SJCRH30 (cell line): ENCODE data around the gene FMO1. TPM values are rescaled to one million over a fixed set of nuclear protein-coding genes. Genes with fewer than 3 reads are reported as not detected.
A peak's percentile ranks its signal among the peaks of the same experiment; 100 is the strongest.

Source experiments
- DNase-seq, 2 experiments: peaks; one replicate each; pipeline ENCODE4 v3.0.0-alpha.2; 2015 to 2020
- H3K27ac ChIP-seq: fragments of 250-450 bp; sonication (Bioruptor Pico); 2 replicates; pipeline ENCODE4 v1.5.1; 2020; ENCODE audit warnings: mild to moderate bottlenecking, moderate library complexity
- H3K27me3 ChIP-seq: fragments of 250-450 bp; sonication (Bioruptor Pico); 2 replicates; pipeline ENCODE4 v1.5.1; 2020; ENCODE audit warnings: mild to moderate bottlenecking, moderate library complexity
- H3K36me3 ChIP-seq: fragments of 250-450 bp; sonication (Bioruptor Pico); 2 replicates; pipeline ENCODE4 v1.5.1; 2020; ENCODE audit warnings: mild to moderate bottlenecking, moderate library complexity
- H3K4me1 ChIP-seq: fragments of 250-450 bp; sonication (Bioruptor Pico); 2 replicates; pipeline ENCODE4 v1.5.1; 2020; ENCODE audit warnings: mild to moderate bottlenecking, moderate library complexity
- H3K4me3 ChIP-seq: fragments of 250-450 bp; sonication (Bioruptor Pico); 2 replicates; pipeline ENCODE4 v1.5.1; 2020; ENCODE audit warnings: mild to moderate bottlenecking, moderate library complexity
- H3K9me3 ChIP-seq: fragments of 250-450 bp; sonication (Bioruptor Pico); replicated peaks from 2 replicates; pipeline ENCODE4 v1.5.1; 2020; ENCODE audit warnings: mild to moderate bottlenecking, moderate library complexity
- total RNA-seq: library from RNA; depleted of rRNA; stranded (reverse); fragments of >200 nt; shearing (Covaris generic); gene quantifications from 2 replicates; pipeline ENCODE4 v1.2.3, GENCODE V29; 2014; rRNA removed

The FMO1 gene
- not detected in 2 replicates for total RNA-seq

DNA sequence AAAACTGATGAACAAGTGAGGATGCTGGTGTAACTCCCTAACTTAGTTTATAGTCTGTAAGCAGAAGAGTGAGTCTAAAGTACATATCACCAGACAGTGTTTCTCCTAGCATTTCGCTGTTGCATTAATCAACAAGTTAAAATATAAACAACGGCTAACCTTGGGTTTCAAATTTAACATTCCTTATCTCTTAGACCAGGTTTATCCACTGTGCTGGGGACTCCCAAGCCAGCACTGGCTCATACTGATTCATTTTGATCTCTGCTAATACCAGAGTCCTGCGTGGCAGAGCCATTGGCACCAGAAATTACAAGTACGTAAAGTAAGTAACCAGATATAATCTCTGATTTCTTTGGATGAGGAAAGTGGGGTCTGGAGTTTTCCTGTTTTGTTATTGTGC is at the start of gene FMO1:
Gene FMO1, plus strand, starts transcription at position 193 of the 400 bp plus-strand sequence. CDS start 9,594 bp downstream, outside the sequence.
- Histone ChIP-seq H3K4me1 (peaks cover 9% of the 10 kb centered on the region), H3K27me3 (no peaks in the 10 kb centered on the region)
- no peak for DNase-seq

GRCh38 chr1:171204296-171204695 is 44.0 kb upstream of the FMO1 start:
- Histone ChIP-seq H3K4me3 (no peak overlapping the region), H3K36me3 (no peaks in the 10 kb centered on the region), H3K9me3 (no peaks in the 10 kb centered on the region), H3K27me3 (no peaks in the 10 kb centered on the region), H3K27ac (no peak overlapping the region), H3K4me1 (no peaks in the 10 kb centered on the region)
- no peak for DNase-seq

More for the DNA sequence above, at the start of gene FMO1:
- no peaks in the 10 kb centered on the region for H3K36me3 ChIP-seq
- H3K4me3 ChIP-seq, result no peak within 1 kb of the TSS
- H3K9me3 ChIP-seq, result no peaks in the 10 kb centered on the region
- no peak within 1 kb of the TSS for H3K27ac ChIP-seq

GRCh38 chr1:171206204-171206977 is 41.9 kb upstream of the FMO1 start:
- DNase-seq, result no peak
- H3K4me1 ChIP-seq, result no peaks in the 10 kb centered on the region
- no peaks in the 10 kb centered on the region for H3K9me3 ChIP-seq
- no peak overlapping the region for H3K4me3 ChIP-seq
- no peak overlapping the region for H3K27ac ChIP-seq
- no peaks in the 10 kb centered on the region for H3K27me3 ChIP-seq
- no peaks in the 10 kb centered on the region for H3K36me3 ChIP-seq

DNA sequence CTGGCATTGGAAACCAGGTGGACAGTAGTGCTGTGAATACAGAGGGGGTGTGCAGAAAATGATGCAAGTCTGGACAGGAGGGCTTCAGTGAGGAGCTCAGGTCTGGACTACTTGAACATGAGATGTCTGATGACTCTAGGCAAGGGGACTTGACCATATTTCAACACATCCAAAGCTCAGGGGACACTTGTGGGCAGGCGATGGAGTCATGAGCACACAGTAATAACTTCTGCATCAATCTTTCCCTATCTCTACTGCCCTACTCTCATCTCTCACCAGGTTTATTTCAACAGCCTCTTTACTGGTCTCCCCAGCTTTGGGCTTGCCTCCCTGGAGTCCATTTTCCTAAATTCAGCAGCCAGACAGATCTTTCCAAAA is 41.3 kb upstream of the FMO1 start:
- Histone ChIP-seq H3K4me3 (no peak overlapping the region), H3K36me3 (no peaks in the 10 kb centered on the region)
- DNase-seq, result no peak

DNA sequence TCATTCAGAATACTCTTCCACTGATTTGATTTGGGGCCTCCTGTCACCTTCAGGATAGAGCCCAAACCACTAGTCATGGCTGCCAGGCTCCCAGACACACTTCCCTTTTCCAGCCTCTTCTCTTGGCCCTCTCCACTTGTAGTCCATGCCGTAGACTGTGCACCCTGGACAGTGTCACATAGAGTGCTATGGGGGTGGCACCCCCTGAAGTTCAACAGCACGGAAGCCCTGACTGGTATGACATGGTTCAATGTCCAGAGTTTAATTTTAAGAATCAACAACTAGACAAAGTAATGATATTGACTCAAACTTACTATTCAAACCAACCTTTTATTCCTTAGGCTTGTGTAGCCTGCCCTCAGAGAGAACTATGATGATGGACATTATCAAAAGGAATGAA is 40.9 kb upstream of the FMO1 start:
- no peak for DNase-seq
- no peaks in the 10 kb centered on the region for H3K36me3 ChIP-seq
- no peaks in the 10 kb centered on the region for H3K27me3 ChIP-seq
- H3K9me3 ChIP-seq, result no peaks in the 10 kb centered on the region
- no peaks in the 10 kb centered on the region for H3K4me1 ChIP-seq
- H3K27ac ChIP-seq, result no peak overlapping the region
- H3K4me3 ChIP-seq, result no peak overlapping the region

More for the DNA sequence above, 41.3 kb upstream of the FMO1 start:
- Histone ChIP-seq H3K4me1 (no peaks in the 10 kb centered on the region), H3K9me3 (no peaks in the 10 kb centered on the region), H3K27ac (no peak overlapping the region), H3K27me3 (no peaks in the 10 kb centered on the region)

DNA sequence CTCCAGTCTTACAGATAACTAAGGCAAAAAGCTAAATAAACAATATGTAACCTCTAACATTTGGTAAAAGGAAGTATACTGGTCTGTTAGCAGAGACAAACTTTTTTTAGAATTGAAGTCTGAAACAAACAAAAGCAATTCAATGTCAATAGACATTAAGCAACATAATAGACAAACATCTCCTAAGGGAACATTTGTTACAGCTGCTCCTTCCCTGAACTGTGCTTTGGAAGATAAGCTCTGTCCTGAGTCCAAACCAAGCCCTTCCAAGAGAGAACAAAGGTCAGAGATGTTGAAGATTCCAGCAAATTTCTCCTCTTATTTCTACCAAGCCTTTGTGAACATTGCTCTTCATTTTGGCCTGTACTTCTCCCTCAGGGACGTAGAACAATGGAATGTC is 37.9 kb upstream of the FMO1 start:
- no peaks in the 10 kb centered on the region for H3K4me1 ChIP-seq
- no peak for DNase-seq
- H3K27me3 ChIP-seq, result no peaks in the 10 kb centered on the region
- no peak overlapping the region for H3K27ac ChIP-seq
- H3K36me3 ChIP-seq, result no peaks in the 10 kb centered on the region
- no peak overlapping the region for H3K4me3 ChIP-seq
- H3K9me3 ChIP-seq, result no peaks in the 10 kb centered on the region

- Histone ChIP-seq H3K4me1 (no peaks in the 10 kb centered on the region), H3K27me3 (no peaks in the 10 kb centered on the region), H3K4me3 (no peak overlapping the region), H3K9me3 (no peaks in the 10 kb centered on the region), H3K27ac (no peak overlapping the region), H3K36me3 (no peaks in the 10 kb centered on the region)
- DNase-seq, result no peak
Observed at GRCh38 chr1:171212607-171213351, 35.5 kb upstream of the FMO1 start.

- Histone ChIP-seq H3K9me3 (no peaks in the 10 kb centered on the region), H3K36me3 (no peaks in the 10 kb centered on the region), H3K27ac (no peak overlapping the region), H3K27me3 (no peaks in the 10 kb centered on the region), H3K4me1 (no peaks in the 10 kb centered on the region), H3K4me3 (no peak overlapping the region)
- DNase-seq, result peak in 1 of 2 experiments; percentile 32
Observed at GRCh38 chr1:171213559-171214454, 34.5 kb upstream of the FMO1 start.

DNA sequence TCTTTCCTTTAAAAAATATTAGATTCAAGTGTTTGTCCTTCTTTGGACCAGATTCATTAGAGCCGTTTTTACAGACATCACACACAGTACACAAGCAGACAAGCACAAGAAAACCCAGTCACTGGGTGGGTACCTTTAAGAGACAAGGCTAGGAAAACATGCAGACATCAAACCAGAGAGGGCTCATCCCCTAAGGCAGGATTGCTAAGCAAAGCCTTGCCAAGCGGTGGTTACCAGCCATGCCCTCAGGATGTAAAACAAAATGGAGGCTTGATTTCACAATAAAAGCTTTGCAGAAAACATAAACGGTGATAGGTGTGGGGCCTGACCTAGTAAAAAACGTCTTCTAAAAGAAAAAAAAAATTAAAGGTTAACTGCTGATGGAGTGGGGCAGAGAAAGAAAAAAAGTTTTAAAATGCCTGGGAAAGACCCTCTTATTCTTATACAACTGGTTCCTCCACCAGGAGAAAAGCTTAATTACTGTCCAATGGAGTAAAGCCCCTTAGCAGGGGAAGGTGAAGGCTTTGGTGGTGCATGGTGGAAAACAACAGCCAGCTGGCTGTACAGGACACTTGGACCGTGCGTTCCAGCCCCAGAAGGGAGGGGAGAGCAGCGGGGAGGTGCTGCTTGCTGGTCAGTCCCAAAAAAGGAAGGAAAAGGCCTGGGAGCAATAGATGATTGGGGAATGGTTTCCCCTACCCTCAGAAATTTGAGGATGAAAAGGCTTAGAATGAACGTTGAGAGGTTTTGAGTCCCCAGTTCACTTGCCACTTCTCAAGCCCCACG is 30.4 kb upstream of the FMO1 start:
- no peaks in the 10 kb centered on the region for H3K9me3 ChIP-seq
- H3K27ac ChIP-seq, result no peak overlapping the region
- H3K4me3 ChIP-seq, result no peak overlapping the region
- H3K4me1 ChIP-seq, result 0 out of 2 replicates have a peak, but pooled peaks cover 9% of the 10 kb centered on the region
- no peaks in the 10 kb centered on the region for H3K27me3 ChIP-seq
- no peak for DNase-seq
- no peaks in the 10 kb centered on the region for H3K36me3 ChIP-seq

- Histone ChIP-seq H3K4me1 (0 out of 2 replicates have a peak, but pooled peaks cover 15% of the 10 kb centered on the region), H3K4me3 (no peak overlapping the region), H3K9me3 (no peaks in the 10 kb centered on the region), H3K27ac (no peak overlapping the region), H3K27me3 (no peaks in the 10 kb centered on the region), H3K36me3 (no peaks in the 10 kb centered on the region)
- DNase-seq, result no peak
Observed at GRCh38 chr1:171218661-171219060, 29.6 kb upstream of the FMO1 start.

DNA sequence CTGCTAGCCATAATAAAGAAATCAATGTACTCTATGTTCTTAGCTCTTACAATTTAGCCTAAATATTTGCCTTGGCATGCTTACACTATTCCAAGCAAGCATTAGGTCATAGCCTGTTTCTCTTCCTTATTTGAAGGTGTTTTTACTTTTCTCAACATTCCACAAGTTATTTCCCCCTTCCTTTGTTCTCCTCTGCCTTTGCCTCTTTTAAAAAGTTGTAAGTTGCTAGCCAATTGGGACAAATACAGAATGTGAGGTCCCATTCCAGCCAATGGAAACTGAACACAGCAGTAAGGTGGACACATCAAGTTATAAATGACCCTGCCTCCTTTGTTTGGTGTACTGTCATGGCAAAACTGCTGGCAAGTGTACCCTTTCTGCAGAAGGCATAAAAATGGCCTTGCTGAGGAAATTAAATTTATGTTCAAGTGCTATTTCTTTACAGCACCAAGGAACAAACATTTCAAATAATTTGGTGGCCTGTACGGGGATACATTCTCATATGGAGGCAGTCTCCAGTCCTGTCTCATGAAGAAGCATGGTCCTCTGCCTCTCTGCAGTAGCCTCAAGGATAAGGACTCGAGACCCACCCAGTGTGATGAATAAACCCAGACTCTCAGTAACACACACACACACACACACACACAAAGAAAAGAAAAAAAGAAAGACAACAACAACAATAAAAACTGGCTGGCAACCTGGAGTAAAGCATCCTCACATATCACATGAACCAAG is 28.8 kb upstream of the FMO1 start:
- H3K27ac ChIP-seq, result no peak overlapping the region
- no peak overlapping the region for H3K4me3 ChIP-seq
- H3K9me3 ChIP-seq, result no peaks in the 10 kb centered on the region
- no peaks in the 10 kb centered on the region for H3K36me3 ChIP-seq
- H3K4me1 ChIP-seq, result 0 out of 2 replicates have a peak, but pooled peaks cover 15% of the 10 kb centered on the region
- DNase-seq, result no peak
- no peaks in the 10 kb centered on the region for H3K27me3 ChIP-seq

GRCh38 chr1:171220081-171220420 is 28.2 kb upstream of the FMO1 start:
- H3K4me3 ChIP-seq, result peak overlapping the region; percentile 52

GRCh38 chr1:171220581-171221054 is 27.7 kb upstream of the FMO1 start:
- peak; percentile 76 to 82 for DNase-seq
- Histone ChIP-seq H3K9me3 (no peaks in the 10 kb centered on the region), H3K36me3 (no peaks in the 10 kb centered on the region), H3K4me3 (peak overlapping the region; percentile 52), H3K4me1 (0 out of 2 replicates have a peak, but pooled peaks cover 15% of the 10 kb centered on the region), H3K27me3 (no peaks in the 10 kb centered on the region), H3K27ac (peak overlapping the region; percentile 17; the same call in 1 of the 2 replicates)

More at GRCh38 chr1:171220081-171220420, 28.2 kb upstream of the FMO1 start:
- H3K27ac ChIP-seq, result peak overlapping the region; percentile 17; the same call in 1 of the 2 replicates
- H3K27me3 ChIP-seq, result no peaks in the 10 kb centered on the region
- DNase-seq, result peak in 1 of 2 experiments; percentile 22
- 0 out of 2 replicates have a peak, but pooled peaks cover 15% of the 10 kb centered on the region for H3K4me1 ChIP-seq
- no peaks in the 10 kb centered on the region for H3K36me3 ChIP-seq
- no peaks in the 10 kb centered on the region for H3K9me3 ChIP-seq
